HFFc6 (cell line): Measurements from ENCODE around the gene TMEM17. TPM values are rescaled to one million over a fixed set of nuclear protein-coding genes. Genes with fewer than 3 reads are reported as not detected.

ENCODE experiments used
- DNase-seq: peaks from one replicate; pipeline ENCODE4 v3.0.0-alpha.2; 2018
- H3K27ac Mint-ChIP-seq: 2 replicates; pipeline ENCODE4 v1.8.0; 2020; ENCODE audit warnings: mild to moderate bottlenecking, mixed read lengths
- H3K27me3 Mint-ChIP-seq: 2 replicates; pipeline ENCODE4 v1.8.0; 2021; ENCODE audit warnings: mild to moderate bottlenecking, moderate library complexity, mixed read lengths; ENCODE audit not compliant: insufficient read depth
- H3K36me3 Mint-ChIP-seq: 2 replicates; pipeline ENCODE4 v1.8.0; 2021; ENCODE audit warnings: low read depth, mixed read lengths
- H3K4me1 Mint-ChIP-seq: 2 replicates; pipeline ENCODE4 v1.8.0; 2020; ENCODE audit warnings: low read depth, mixed read lengths
- H3K4me3 Mint-ChIP-seq: 2 replicates; pipeline ENCODE4 v1.8.0; 2020; ENCODE audit warnings: mild to moderate bottlenecking, moderate library complexity, mixed read lengths
- H3K9me3 Mint-ChIP-seq: 2 replicates; pipeline ENCODE4 v1.8.0; 2020; ENCODE audit warnings: mild to moderate bottlenecking, mixed read lengths
- CTCF ChIP-seq: fragments of 200-600 bp; sonication (generic); IDR thresholded peaks from 2 replicates; pipeline ENCODE4 v1.5.0; 2021; ENCODE audit warnings: antibody characterized with exemption, mild to moderate bottlenecking
- total RNA-seq, 6 experiments: library from RNA; stranded (reverse); fragmentation: NEBNext Ultra II Directional; extraction: Animal tissue kit (Norgen Biotek cat#: 25700); gene quantifications; 2 replicates in 1 of 6; 3 replicates in 5 of 6; pipeline ENCODE4 v1.2.3, GENCODE V29; 2021

Gene TMEM17
- total RNA-seq, 6 experiments from 2014 or later, result 2.4 to 4.4 (median 3.4) TPM

DNA sequence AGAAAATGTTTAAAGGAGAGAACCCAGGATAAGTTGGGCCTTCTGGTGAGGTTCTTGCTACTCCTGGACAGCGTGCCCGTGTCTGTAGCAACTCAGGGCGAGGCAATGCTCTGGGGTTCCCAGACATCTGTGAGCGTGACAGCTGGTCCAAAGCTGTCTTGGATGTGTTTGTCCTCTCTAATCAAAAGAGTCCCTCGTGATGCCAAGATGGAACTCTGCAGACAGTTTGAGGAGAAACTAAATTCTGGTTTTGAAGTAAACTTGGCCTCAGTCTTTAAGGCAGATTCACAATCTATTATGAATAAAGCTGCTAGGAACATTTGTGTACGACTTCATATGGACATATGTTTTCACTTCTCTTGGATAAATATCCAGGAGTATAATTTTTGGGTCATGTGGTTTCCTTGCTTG is 47.3 kb downstream of the TMEM17 start:
- no peak for TF ChIP-seq CTCF
- DNase-seq, result no peak
- H3K36me3 Mint-ChIP-seq, result no peaks in the 10 kb centered on the region
- no peaks in the 10 kb centered on the region; the same call in 1 of the 2 replicates for H3K27me3 Mint-ChIP-seq
- no peak overlapping the region for H3K27ac Mint-ChIP-seq
- peaks cover 33% of the 10 kb centered on the region for H3K4me1 Mint-ChIP-seq
- no peak overlapping the region for H3K4me3 Mint-ChIP-seq
- no peaks in the 10 kb centered on the region for H3K9me3 Mint-ChIP-seq

- Mint-ChIP-seq H3K4me1 (peaks cover 33% of the 10 kb centered on the region), H3K27me3 (no peaks in the 10 kb centered on the region; the same call in 1 of the 2 replicates), H3K36me3 (no peaks in the 10 kb centered on the region), H3K4me3 (no peak overlapping the region), H3K9me3 (no peaks in the 10 kb centered on the region), H3K27ac (no peak overlapping the region)
- TF ChIP-seq CTCF, result no peak
- no peak for DNase-seq
Measured at GRCh38 chr2:62458206-62458641, 47.8 kb downstream of the TMEM17 start.

GRCh38 chr2:62457556-62457955 is 48.4 kb downstream of the TMEM17 start:
- Mint-ChIP-seq H3K27ac (peak overlapping the region; percentile 86), H3K36me3 (no peaks in the 10 kb centered on the region), H3K4me1 (peaks cover 33% of the 10 kb centered on the region), H3K27me3 (no peaks in the 10 kb centered on the region; the same call in 1 of the 2 replicates), H3K4me3 (peak overlapping the region; percentile 84), H3K9me3 (no peaks in the 10 kb centered on the region)
- no peak for DNase-seq
- TF ChIP-seq CTCF, result no peak

DNA sequence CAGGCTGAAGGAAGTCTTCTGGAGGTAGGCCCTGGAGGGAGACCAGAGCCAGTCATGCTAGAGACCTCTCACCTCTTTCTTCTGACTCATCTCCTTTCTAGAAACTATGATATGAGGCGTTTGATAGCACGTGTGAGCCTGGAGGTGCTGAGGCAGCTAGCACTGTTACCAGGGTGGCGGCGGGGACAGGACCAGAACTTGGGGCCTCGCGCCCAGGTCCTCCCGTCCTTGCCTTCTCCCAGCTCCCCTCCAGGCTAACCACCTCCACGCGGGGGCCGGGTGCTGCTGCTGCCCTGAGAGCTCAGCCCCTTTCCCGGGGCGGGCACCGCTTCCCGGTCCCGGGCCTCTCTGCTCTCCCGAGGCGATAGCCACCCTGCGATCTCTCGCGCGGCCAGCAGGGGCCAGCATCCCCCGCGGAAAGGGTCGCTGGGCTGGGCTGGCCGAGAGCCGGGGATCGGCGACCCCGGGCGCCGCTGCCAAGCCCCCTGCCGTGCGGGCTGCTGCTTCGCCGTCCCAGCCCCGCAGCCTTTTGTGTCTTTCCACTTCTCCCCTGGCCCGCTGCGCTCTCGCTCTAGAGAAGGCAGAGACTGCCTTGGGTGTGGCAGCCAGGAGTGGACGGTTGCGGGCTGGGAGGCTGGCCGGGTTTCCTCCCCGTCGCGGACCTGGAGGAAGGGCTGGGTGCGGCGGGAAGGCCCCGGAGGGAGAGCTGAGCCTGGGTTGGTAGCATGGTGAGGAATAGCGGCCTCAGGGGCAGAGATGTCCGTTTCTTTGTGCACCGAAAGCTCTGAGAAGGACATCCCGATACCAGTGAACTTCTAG is 49.1 kb downstream of the TMEM17 start:
- H3K4me3 Mint-ChIP-seq, result peak overlapping the region; percentile 84
- no peaks in the 10 kb centered on the region for H3K36me3 Mint-ChIP-seq
- DNase-seq, result peak; percentile 81
- peak overlapping the region; percentile 86 for H3K27ac Mint-ChIP-seq
- H3K4me1 Mint-ChIP-seq, result peaks cover 30% of the 10 kb centered on the region
- TF ChIP-seq CTCF, result peak; percentile 99
- no peaks in the 10 kb centered on the region for H3K9me3 Mint-ChIP-seq
- no peaks in the 10 kb centered on the region; the same call in 1 of the 2 replicates for H3K27me3 Mint-ChIP-seq

GRCh38 chr2:62455957-62456692 is 49.9 kb downstream of the TMEM17 start:
- Mint-ChIP-seq H3K27ac (peak overlapping the region; percentile 82), H3K36me3 (no peaks in the 10 kb centered on the region), H3K9me3 (no peaks in the 10 kb centered on the region), H3K4me1 (peaks cover 24% of the 10 kb centered on the region), H3K27me3 (no peaks in the 10 kb centered on the region; the same call in 1 of the 2 replicates), H3K4me3 (peak overlapping the region; percentile 39; the same call in 1 of the 2 replicates)
- no peak for DNase-seq
- no peak for TF ChIP-seq CTCF
